H1 (cell line): ENCODE results near the gene SMTN. TPM values are rescaled to one million over a fixed set of nuclear protein-coding genes. Genes with fewer than 3 reads are reported as not detected.

Source experiments
- ASH2L ChIP-seq: fragments of 200-600, 300-600 bp; sonication (generic); IDR thresholded peaks from one replicate; pipeline ENCODE4 v1.7.1; 2017; ENCODE audit warnings: low read length
- CBX8 ChIP-seq: fragments of 300-800, 300-1000 bp; sonication (generic); IDR thresholded peaks from 2 replicates; pipeline ENCODE4 v1.7.1; 2016; ENCODE audit warnings: low read depth, low read length, borderline replicate concordance
- PHF8 ChIP-seq: fragments of 200-600 bp; sonication (generic); conservative IDR thresholded peaks from 2 replicates; pipeline ENCODE4 v1.7.1; 2012; ENCODE audit warnings: low read depth, mild to moderate bottlenecking, inconsistent platforms, low read length, moderate library complexity
- POU5F1 ChIP-seq: IDR thresholded peaks from 2 replicates; pipeline ENCODE4 v1.6.1; 2011; ENCODE audit warnings: low read depth, mild to moderate bottlenecking, low read length, moderate library complexity
- SIX5 ChIP-seq: IDR thresholded peaks from 2 replicates; pipeline ENCODE4 v1.6.1; 2011; ENCODE audit warnings: mild to moderate bottlenecking, low read depth, low read length
- SP2 ChIP-seq: IDR thresholded peaks from 2 replicates; pipeline ENCODE4 v1.6.1; 2012; ENCODE audit warnings: mild to moderate bottlenecking, low read length, inconsistent platforms
- polyA plus RNA-seq, 7 experiments: library from polyadenylated mRNA; depleted of rRNA in 3 of 7; stranded (reverse) in 5 of 7; unstranded in 2 of 7; fragments of >200 nt in 5 of 7; fragments of 200-250 nt in 2 of 7; gene quantifications; 1 replicate in 5 of 7; 2 replicates in 1 of 7; 4 replicates in 1 of 7; pipeline versions ENCODE4 v1.2.1 to v1.2.3, GENCODE V29; 2011 to 2013; ENCODE audit warnings: missing spikeins in 2 of 7, mixed read lengths in 2 of 7
- total RNA-seq: library from RNA; stranded (reverse); fragmentation: NEBNext Ultra II Directional; extraction: Animal tissue kit (Norgen Biotek cat#: 25700); gene quantifications from 2 replicates; pipeline ENCODE4 v1.2.1, GENCODE V29; 2021

SMTN gene
- total and polyA plus RNA-seq, 2 of the 8 experiments (the other 6 are each of a cell fraction or from before 2014, with no cell fraction given) = 12.3 to 20.8 TPM

GRCh38 chr22:31122196-31122531 is 41.0 kb downstream of the SMTN start (continued):
- TF ChIP-seq POU5F1 (no peak), PHF8 (no peak), ASH2L (no peak), SIX5 (no peak), SP2 (no peak), CBX8 (no peak)
- TF ChIP-seq, all 59 proteins: peak for 0
